Activated T-helper 17 cell treated with anti-CD3 and anti-CD28 coated beads, Interleukin-2, amount 50 U/mL, for 72 hours (primary cell): ENCODE results near the gene WASL. TPM values are rescaled to one million over a fixed set of nuclear protein-coding genes. Genes with fewer than 3 reads are reported as not detected.

Source experiments
- ATAC-seq: fragments of 150-1000 bp; cut with Tn5 transposase; replicated peaks from 2 replicates; pipeline ENCODE4 v1.10.0; 2021; ENCODE audit warnings: mild to moderate bottlenecking, moderate library complexity
- H3K27ac Mint-ChIP-seq: one replicate; pipeline ENCODE4 v1.8.0; 2022; ENCODE audit warnings: mixed read lengths
- H3K27me3 Mint-ChIP-seq: one replicate; pipeline ENCODE4 v1.8.0; 2022; ENCODE audit warnings: mixed read lengths
- H3K36me3 Mint-ChIP-seq: one replicate; pipeline ENCODE4 v1.8.0; 2022; ENCODE audit warnings: low read depth, mild to moderate bottlenecking, mixed read lengths
- H3K4me1 Mint-ChIP-seq: one replicate; pipeline ENCODE4 v1.8.0; 2022; ENCODE audit warnings: mixed read lengths
- H3K4me3 Mint-ChIP-seq: one replicate; pipeline ENCODE4 v1.8.0; 2022; ENCODE audit warnings: mild to moderate bottlenecking, mixed read lengths
- H3K9me3 Mint-ChIP-seq: one replicate; pipeline ENCODE4 v1.8.0; 2022; ENCODE audit warnings: mixed read lengths
- total RNA-seq, 2 donors: library from RNA; stranded (reverse); gene quantifications; one replicate each; pipeline ENCODE4 v1.2.3, GENCODE V29; 2022

Gene WASL
- total RNA-seq, 2 donors from 2014 or later, result 8.0 to 8.7 TPM

DNA sequence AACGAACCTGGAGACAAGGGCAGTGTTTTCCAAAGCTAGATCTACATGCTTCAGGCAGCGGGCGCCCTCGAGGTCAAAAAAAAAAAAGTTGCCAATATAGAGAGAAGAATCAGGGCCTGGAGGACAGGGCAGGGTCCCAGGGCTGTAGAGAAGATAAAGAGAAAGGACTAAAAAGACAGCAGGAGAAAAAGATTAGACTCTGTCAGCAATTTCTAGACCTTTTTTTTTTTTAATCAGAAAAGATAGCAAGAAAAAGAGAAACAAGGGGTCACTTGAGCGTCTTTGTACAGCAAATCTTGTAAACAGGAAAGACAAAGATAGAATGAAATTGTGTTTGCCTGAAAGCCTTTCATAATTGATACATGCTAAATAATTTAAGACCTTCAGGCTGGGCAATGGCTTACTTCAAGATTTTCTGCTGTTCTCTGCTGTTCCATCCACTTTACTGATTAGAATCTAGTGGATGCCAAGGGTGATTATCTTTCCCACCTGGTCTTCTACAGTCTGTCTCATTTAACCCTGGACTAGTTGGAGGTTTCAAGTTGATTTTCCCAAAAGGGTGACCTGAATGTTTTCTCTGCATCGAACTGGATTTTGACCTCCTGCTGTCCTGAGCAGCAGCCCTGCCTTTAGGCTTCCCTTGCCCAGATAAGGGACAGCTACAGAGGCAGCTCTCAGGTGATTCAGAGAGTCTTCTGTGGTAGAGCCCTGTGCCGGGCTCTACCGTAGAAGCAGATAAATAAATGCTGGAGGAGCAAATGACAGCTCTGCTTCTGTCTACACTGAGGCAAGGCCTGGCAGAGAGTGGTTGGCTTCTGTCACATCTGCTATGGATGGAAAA is 88.1 kb downstream of the WASL start:
- H3K27ac Mint-ChIP-seq, result no peak overlapping the region
- H3K9me3 Mint-ChIP-seq, result no peaks in the 10 kb centered on the region
- H3K4me1 Mint-ChIP-seq, result no peaks in the 10 kb centered on the region
- peaks cover 18% of the 10 kb centered on the region for H3K27me3 Mint-ChIP-seq
- H3K4me3 Mint-ChIP-seq, result no peak overlapping the region
- H3K36me3 Mint-ChIP-seq, result no peaks in the 10 kb centered on the region
- no peak for ATAC-seq

DNA sequence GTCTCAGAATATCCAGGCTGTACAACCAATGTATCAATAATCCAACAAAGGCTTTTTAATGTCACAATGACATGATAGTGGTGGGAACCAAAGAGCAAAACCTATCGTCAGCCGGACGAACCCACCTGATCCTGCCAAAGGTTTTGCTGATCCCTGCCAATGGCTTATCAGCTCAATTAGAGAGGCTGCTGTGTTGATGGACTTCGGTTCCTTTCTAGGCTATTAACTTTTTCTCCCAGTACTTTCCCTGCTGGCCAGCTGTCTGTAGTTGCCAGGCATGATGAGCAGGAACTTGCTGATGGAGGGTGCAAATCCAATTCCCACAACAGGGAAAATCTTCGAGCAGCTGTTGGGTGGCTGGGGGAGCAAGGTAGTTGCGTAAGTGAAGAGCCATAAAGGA is 90.8 kb downstream of the WASL start:
- ATAC-seq, result no peak
- no peaks in the 10 kb centered on the region for H3K9me3 Mint-ChIP-seq
- peaks cover 15% of the 10 kb centered on the region for H3K27me3 Mint-ChIP-seq
- H3K4me3 Mint-ChIP-seq, result no peak overlapping the region
- no peak overlapping the region for H3K27ac Mint-ChIP-seq
- no peaks in the 10 kb centered on the region for H3K36me3 Mint-ChIP-seq
- H3K4me1 Mint-ChIP-seq, result no peaks in the 10 kb centered on the region

DNA sequence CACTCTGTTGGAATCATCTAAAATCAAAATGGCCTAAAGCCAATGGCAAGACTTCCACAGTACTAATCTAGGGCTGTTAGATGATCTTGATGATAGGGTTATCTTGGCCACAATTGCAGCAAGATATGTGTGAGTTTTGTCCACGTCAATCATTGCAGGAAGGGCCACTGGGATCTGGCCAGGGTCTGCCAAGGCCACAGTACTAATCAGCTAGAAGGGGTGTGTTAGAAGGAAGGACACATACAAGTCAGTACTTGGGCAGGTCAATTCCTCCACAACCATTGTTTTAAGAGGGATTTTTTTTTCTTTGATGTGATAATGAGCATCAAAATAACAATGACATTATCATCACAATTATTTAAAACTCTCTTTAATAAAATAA is 91.5 kb downstream of the WASL start:
- no peaks in the 10 kb centered on the region for H3K4me1 Mint-ChIP-seq
- H3K4me3 Mint-ChIP-seq, result no peak overlapping the region
- no peaks in the 10 kb centered on the region for H3K9me3 Mint-ChIP-seq
- peaks cover 8% of the 10 kb centered on the region for H3K27me3 Mint-ChIP-seq
- no peak for ATAC-seq
- no peak overlapping the region for H3K27ac Mint-ChIP-seq
- no peaks in the 10 kb centered on the region for H3K36me3 Mint-ChIP-seq

DNA sequence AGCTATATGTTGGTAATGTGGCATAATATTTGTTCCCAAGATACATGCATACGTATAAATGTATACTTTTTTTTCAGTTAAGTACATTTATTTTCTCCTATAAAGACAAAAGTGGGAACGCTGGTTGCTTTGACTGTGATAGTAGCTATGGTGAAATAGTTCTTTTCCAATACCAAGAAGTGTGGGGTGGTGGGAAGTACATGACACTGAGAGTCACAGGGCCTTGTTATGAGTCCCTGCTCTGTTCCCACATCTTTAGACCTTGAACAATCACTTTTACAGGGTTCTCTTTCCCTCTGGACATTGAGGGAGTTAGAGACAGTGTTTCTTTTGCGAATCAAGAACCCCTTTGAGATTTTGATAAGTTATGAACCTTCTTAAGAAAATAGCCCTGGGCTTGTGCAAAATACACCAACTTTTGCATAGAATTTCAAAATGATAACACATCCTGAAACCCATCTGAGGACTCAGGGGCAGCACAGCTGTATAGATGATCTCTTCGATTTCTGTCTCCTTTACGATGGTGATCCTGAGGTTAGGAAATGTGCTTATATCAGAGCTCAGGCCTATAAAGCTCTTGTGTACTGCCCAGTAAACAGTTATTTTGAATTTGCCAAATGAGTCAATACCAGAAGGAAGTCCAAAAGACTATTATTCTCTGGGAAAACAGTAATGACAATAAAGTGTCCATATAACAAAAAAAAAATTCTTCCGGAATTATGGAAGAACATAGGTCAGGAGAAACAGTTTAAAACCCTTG is 92.1 kb downstream of the WASL start:
- Mint-ChIP-seq H3K4me1 (no peaks in the 10 kb centered on the region), H3K4me3 (no peak overlapping the region), H3K27ac (no peak overlapping the region), H3K9me3 (no peaks in the 10 kb centered on the region), H3K27me3 (peaks cover 5% of the 10 kb centered on the region), H3K36me3 (no peaks in the 10 kb centered on the region)
- ATAC-seq, result no peak

DNA sequence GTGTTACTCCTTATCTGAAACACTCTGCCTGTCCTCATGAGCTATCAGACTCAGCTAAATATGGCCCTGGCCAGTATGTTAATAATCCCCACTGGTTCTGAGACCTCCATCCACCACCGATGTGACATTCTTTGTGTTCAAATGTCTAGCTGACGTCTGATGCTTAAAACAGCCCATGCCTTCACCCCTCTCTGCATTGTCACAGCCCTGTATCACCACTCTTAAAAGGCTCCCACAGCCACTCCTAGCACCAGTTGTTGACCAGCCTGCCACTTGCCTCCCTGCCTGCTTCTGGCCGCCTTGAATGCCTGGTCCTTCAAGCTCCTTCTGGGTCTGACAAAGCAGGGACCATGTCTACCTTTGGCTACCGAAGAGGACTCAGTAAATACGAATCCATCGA is 93.2 kb downstream of the WASL start, which contains the start of gene LMOD2:
TSS of gene LMOD2 (plus strand) at position 253 of the 400 bp plus-strand sequence. CDS start at position 351, 98 bp downstream.
- Mint-ChIP-seq H3K4me1 (no peaks in the 10 kb centered on the region), H3K4me3 (no peak within 1 kb of the TSS), H3K27ac (no peak within 1 kb of the TSS), H3K27me3 (peaks cover 4% of the 10 kb centered on the region), H3K36me3 (no peaks in the 10 kb centered on the region), H3K9me3 (no peaks in the 10 kb centered on the region)
- no peak for ATAC-seq

DNA sequence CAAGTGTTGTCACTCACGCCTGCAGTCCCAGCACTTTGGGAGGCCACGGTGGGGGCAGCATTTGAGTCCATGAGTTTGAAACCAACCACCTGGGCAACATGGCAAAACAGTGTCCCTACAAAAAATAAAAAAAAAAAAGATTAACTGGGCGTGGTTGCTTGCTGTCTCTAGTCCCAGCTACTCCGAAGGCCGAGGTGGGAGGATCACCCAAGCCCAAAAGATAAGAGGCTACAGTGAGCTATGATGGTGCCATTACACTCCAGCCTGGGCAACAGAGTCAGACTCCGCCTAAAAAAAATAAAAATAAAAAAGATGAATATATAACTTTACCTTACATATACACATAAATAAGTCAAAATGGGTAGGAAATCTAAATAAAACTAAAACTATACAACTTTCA is 95.6 kb downstream of the WASL start:
- H3K36me3 Mint-ChIP-seq, result no peaks in the 10 kb centered on the region
- H3K27ac Mint-ChIP-seq, result no peak overlapping the region

DNA sequence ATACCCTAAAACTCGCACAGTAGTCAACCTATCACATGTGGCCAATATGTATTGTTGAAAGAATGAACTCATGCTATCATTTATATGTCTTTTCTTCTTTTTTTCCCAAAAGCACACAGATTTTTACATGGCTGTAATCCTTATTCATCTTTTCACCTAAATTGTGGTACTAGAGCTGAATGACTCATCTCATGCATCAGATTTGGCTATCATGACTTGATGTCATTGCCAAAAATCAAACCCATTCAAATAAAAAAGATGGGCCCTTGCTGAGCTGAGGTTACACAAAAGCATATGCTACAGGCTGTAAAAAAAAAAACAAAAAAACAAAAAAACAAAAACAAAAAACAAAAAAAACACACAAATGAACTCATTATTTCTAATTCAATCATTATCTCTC is 96.4 kb downstream of the WASL start:
- Mint-ChIP-seq H3K27me3 (peaks cover 3% of the 10 kb centered on the region), H3K4me3 (no peak overlapping the region), H3K27ac (no peak overlapping the region), H3K36me3 (no peaks in the 10 kb centered on the region), H3K4me1 (no peaks in the 10 kb centered on the region), H3K9me3 (no peaks in the 10 kb centered on the region)
- no peak for ATAC-seq

More for the DNA sequence above, 95.6 kb downstream of the WASL start:
- no peak overlapping the region for H3K4me3 Mint-ChIP-seq
- H3K27me3 Mint-ChIP-seq, result peaks cover 3% of the 10 kb centered on the region
- no peaks in the 10 kb centered on the region for H3K4me1 Mint-ChIP-seq
- no peaks in the 10 kb centered on the region for H3K9me3 Mint-ChIP-seq
- ATAC-seq, result no peak

DNA sequence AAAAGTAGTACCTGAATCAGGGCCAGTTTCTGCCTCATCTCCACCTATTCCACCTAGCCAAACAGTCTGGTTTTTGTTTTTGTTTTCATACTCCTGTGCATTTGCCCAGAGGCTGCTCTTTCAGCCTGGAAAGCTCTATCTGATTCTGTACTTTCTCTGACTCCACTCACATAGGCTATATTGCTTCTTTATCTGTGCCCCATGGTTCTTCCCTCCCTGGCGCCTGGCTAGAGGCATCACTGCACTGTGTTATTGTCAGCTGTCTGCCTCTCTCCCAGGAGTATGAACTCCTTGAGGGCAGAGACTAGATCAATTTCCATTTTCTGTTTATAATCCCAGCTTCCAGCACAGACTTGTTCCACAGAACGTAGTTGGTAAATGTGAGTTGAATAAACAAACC is 98.2 kb downstream of the WASL start:
- H3K4me1 Mint-ChIP-seq, result no peaks in the 10 kb centered on the region
- peaks cover 7% of the 10 kb centered on the region for H3K27me3 Mint-ChIP-seq
- no peak for ATAC-seq
- no peak overlapping the region for H3K4me3 Mint-ChIP-seq
- H3K27ac Mint-ChIP-seq, result no peak overlapping the region
- H3K9me3 Mint-ChIP-seq, result no peaks in the 10 kb centered on the region
- H3K36me3 Mint-ChIP-seq, result no peaks in the 10 kb centered on the region

DNA sequence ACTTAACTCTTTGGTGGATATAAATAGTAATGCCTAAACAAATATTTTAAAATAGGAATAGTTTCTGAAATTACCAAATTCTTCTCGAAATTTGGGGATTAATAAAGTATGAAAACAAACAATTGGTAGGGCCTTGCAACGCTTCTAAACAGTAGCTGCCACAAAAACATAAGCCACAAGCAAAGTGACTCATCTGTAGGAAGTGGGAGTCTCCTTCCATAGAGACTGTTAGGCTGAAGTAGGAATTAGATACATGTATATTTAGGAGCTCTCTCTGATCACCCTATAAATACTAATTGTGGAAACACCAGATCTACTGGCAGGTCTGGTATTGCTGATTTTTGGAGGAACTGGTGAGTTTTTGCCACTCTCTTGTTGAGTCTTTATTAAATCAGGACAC is 98.8 kb downstream of the WASL start:
- Mint-ChIP-seq H3K9me3 (no peaks in the 10 kb centered on the region), H3K27ac (no peak overlapping the region), H3K27me3 (peaks cover 9% of the 10 kb centered on the region), H3K4me3 (no peak overlapping the region), H3K4me1 (no peaks in the 10 kb centered on the region), H3K36me3 (no peaks in the 10 kb centered on the region)
- no peak for ATAC-seq

DNA sequence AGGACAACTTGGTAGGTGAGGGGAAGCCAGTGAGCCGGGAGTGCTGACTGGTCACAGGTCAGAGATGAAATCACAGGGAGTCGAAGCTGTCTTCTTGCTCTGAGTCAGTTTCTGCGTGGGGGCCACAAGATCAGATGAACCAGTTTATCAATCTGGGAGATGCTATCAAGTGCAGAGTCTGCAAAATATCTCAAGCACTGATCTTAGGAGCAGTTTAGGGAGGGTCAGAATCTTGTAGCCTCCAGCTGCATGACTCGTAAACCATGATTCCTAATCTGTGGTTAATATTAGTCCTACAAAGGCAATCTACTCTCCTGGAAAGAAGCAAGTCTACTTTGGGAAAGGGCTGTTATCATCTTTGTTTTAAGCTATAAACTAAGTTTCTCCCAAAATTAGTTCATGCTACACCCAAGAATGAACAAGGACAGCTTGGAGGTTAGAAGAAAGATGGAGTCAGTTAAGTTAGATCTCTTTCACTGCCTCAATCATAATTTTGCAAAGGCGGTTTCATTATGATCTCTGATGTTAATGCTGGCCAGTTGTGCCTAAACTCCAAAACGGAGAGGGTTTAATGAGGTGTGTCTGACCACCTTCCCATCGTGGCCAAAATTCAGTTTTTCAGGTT is 101.6 kb downstream of the WASL start:
- ATAC-seq, result no peak
- H3K9me3 Mint-ChIP-seq, result no peaks in the 10 kb centered on the region
- no peaks in the 10 kb centered on the region for H3K36me3 Mint-ChIP-seq
- peaks cover 21% of the 10 kb centered on the region for H3K27me3 Mint-ChIP-seq
- no peak overlapping the region for H3K4me3 Mint-ChIP-seq
- H3K27ac Mint-ChIP-seq, result no peak overlapping the region
- no peaks in the 10 kb centered on the region for H3K4me1 Mint-ChIP-seq

DNA sequence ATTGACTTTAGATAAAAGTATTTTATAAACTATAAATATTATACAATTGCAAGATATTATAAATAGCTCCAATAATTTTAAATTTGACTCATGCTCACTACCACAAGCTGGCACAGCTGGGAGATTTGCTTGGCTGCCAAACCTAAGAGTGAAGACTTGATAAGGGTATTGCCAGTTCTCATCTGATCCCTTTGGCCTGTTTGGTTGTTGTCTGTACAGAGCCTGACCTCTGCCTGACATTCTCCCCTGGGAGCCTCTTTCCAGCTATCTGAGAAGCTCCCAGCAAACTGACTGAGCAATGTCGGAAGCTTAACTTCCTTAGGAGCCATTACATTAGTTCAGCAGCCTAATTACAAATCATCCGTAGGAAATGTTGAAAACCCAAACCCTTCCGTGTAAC is 103.3 kb downstream of the WASL start:
- Mint-ChIP-seq H3K4me1 (no peaks in the 10 kb centered on the region), H3K36me3 (no peaks in the 10 kb centered on the region), H3K4me3 (no peak overlapping the region), H3K9me3 (no peaks in the 10 kb centered on the region), H3K27me3 (peaks cover 27% of the 10 kb centered on the region), H3K27ac (no peak overlapping the region)
- no peak for ATAC-seq

DNA sequence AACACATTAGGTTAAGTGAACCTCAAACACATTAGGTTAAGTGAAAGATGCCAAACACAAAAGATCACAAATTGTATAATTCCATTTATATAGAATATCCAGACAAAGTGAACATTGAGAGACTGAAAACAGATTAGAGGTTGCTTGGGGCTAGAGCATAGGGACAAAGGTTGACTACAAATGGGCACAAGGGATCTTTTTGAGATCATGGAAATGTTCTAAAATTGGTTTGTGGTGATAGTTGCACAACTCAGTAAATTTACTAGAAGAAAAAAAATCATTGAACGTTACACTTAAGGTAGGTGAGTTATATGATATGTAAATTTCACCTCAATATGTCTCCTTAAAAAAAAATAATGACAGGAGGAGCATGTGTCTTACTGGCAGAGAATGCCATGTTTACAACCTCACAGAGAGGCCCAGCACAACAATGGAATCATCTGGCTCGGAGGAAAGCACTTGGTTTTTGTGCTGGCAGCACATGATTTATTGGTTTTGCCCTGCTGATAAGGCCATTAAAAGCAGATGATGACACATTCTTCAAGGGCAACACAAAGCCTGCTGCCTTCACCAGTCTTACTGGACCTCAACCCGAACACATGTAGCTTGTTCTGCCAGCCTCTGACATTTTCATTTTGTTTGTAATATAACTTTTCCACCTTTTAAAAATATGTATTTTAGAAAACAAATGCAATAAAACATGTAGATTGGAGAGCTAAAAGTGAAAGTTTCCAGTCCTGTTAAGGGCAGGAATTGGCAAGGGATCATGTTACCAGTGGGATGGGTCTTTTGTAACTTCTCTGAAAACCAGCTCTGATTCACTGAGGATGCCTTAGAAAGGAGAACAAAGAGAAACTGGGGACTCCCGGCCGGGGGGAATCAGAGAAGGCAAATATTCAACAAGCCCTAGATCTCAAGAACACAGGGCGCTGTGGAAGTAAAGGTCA is 105.0 kb downstream of the WASL start:
- Mint-ChIP-seq H3K4me1 (no peaks in the 10 kb centered on the region), H3K27me3 (peaks cover 26% of the 10 kb centered on the region), H3K27ac (no peak overlapping the region), H3K36me3 (no peaks in the 10 kb centered on the region), H3K9me3 (no peaks in the 10 kb centered on the region), H3K4me3 (no peak overlapping the region)
- no peak for ATAC-seq

DNA sequence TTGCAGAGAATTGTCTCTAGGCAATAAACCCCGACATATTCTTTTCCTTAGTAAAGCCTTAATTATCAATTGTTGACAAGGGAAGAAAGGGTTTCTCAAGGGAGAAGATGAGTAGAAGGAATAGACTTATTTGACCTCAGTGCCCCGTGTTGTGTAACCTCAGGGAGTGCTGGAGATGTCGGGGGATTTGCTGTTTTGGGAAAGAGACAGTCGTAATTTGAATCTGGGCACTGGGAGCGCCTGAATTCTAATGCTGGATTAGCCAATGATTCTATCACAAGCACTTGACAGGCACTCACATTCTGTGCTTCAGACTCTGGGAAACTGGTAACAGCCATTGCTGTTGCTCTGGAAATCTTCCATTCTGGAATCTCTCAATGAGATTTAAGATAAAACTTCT is 106.9 kb downstream of the WASL start:
- Mint-ChIP-seq H3K4me3 (no peak overlapping the region), H3K27me3 (peaks cover 40% of the 10 kb centered on the region), H3K27ac (no peak overlapping the region), H3K9me3 (no peaks in the 10 kb centered on the region), H3K4me1 (no peaks in the 10 kb centered on the region), H3K36me3 (no peaks in the 10 kb centered on the region)
- no peak for ATAC-seq

DNA sequence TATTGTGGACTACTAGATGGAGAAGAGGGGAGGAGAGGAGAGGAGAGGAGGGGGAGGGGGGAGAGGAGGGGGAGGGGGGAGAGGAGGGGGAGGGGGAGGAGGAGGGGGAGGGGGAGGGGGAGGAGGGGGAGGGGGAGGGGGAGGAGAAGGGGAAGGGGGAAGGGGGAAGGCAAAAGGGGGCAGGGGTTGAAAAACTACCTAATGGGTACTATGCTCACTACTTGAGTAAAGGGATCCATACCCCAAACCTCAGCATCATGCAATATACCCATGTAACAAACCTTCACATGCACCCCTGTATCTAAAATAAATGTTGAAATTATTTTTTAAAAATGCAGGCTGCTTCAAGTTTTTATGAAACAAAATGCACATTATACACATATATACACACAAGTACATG is 108.2 kb downstream of the WASL start:
- ATAC-seq, result no peak
- Mint-ChIP-seq H3K4me1 (no peaks in the 10 kb centered on the region), H3K36me3 (no peaks in the 10 kb centered on the region), H3K27me3 (peaks cover 38% of the 10 kb centered on the region), H3K4me3 (no peak overlapping the region), H3K9me3 (no peaks in the 10 kb centered on the region), H3K27ac (no peak overlapping the region)
